Measurements from ENCODE around the gene CUL1. TPM values are rescaled to one million over a fixed set of nuclear protein-coding genes. Genes with fewer than 3 reads are reported as not detected.
"Not testable (repeated sequence)": the region's sequence is repeated elsewhere in the genome, so short reads cannot be mapped to it uniquely, and the experiment has no call there.

The CUL1 gene
- polyA plus RNA-seq, 6 donors from 2014 or later = 41.3 to 58.9 (median 46.3) TPM

- Mint-ChIP-seq H3K9me3 (no peaks in the 10 kb centered on the region), H3K27me3 (no peaks in the 10 kb centered on the region), H3K4me1 (peaks cover 48 to 55% (median 48%) of the 10 kb centered on the region in 3 donors), H3K27ac (peak overlapping the region; percentile 46 to 88 (median 80)), H3K36me3 (no peaks in the 10 kb centered on the region), H3K4me3 (peak overlapping the region; percentile 84 to 94 (median 90))
- no peak for DNase-seq
- no peak for ATAC-seq (ENCODE audit: low read depth in 2 of 2)
Observed at GRCh38 chr7:148699782-148700629, 1.3 kb downstream of the CUL1 start.

GRCh38 chr7:148700661-148701064 lies 2.0 kb downstream of the CUL1 start:
- Mint-ChIP-seq H3K27me3 (no peaks in the 10 kb centered on the region), H3K27ac (peak overlapping the region in 3 of 6 donors; percentile 3 to 88 (median 87)), H3K4me1 (peaks cover 52 to 59% (median 53%) of the 10 kb centered on the region in 3 donors), H3K4me3 (peak overlapping the region; percentile 61 to 93 (median 88)), H3K36me3 (no peaks in the 10 kb centered on the region), H3K9me3 (no peaks in the 10 kb centered on the region)
- ATAC-seq (ENCODE audit: low read depth in 2 of 2) (no peak), DNase-seq (no peak)

- no peak for ATAC-seq (ENCODE audit: low read depth in 2 of 2)
- DNase-seq = no peak
- H3K36me3 Mint-ChIP-seq = no peaks in the 10 kb centered on the region
- no peaks in the 10 kb centered on the region for H3K9me3 Mint-ChIP-seq
- H3K27me3 Mint-ChIP-seq = no peaks in the 10 kb centered on the region
- peak overlapping the region; percentile 62 to 93 (median 88) for H3K4me3 Mint-ChIP-seq
- peak overlapping the region in 2 of 6 donors; percentile 19 to 87 for H3K27ac Mint-ChIP-seq
- H3K4me1 Mint-ChIP-seq = peaks cover 57 to 67% (median 57%) of the 10 kb centered on the region in 3 donors
Observed at GRCh38 chr7:148701414-148701813, 2.7 kb downstream of the CUL1 start.

- ATAC-seq (ENCODE audit: low read depth in 2 of 2) (no peak), DNase-seq (no peak)
- no peaks in the 10 kb centered on the region for H3K9me3 Mint-ChIP-seq
- no peaks in the 10 kb centered on the region for H3K27me3 Mint-ChIP-seq
- no peaks in the 10 kb centered on the region for H3K36me3 Mint-ChIP-seq
- H3K27ac Mint-ChIP-seq = peak overlapping the region in 3 of 6 donors; percentile 33 to 78 (median 73)
- H3K4me1 Mint-ChIP-seq = peaks cover 54 to 70% (median 61%) of the 10 kb centered on the region in 3 donors
- H3K4me3 Mint-ChIP-seq = peak overlapping the region in 2 of 8 donors; percentile 4 to 42
Observed at GRCh38 chr7:148702876-148703670, 4.4 kb downstream of the CUL1 start.

- H3K36me3 Mint-ChIP-seq; ATAC-seq (ENCODE audit: low read depth in 2 of 2); DNase-seq; H3K9me3 Mint-ChIP-seq; H3K27ac Mint-ChIP-seq; H3K4me3 Mint-ChIP-seq; H3K27me3 Mint-ChIP-seq: not testable (repeated sequence)
- peaks cover 60 to 75% (median 66%) of the 10 kb centered on the region in 3 donors for H3K4me1 Mint-ChIP-seq
Observed at GRCh38 chr7:148703671-148703962, 4.9 kb downstream of the CUL1 start.

- no peak overlapping the region for H3K4me3 Mint-ChIP-seq
Observed at GRCh38 chr7:148704189-148704588, 5.5 kb downstream of the CUL1 start.

DNA sequence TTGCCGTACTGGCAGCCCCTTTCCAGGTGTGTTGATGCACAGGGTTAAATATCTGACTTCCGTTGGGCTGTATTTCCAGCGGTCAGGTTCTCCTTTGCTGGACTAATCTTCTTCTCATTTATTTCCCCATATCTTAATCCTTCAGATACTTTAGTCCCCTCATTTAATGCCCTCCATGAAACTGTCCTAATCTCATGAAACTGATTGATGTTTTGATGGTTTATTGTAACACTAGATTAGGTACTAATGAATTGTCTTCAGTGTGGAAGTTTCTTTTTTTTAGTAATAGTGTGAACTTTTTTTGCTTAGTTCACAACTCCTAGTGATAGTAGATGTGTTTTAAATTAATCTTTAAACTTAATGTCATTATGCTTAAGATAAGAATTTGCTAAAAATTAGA lies 6.3 kb downstream of the CUL1 start:
- Mint-ChIP-seq H3K27ac (no peak overlapping the region), H3K27me3 (no peaks in the 10 kb centered on the region), H3K9me3 (no peaks in the 10 kb centered on the region), H3K36me3 (no peaks in the 10 kb centered on the region), H3K4me3 (peak overlapping the region in 1 of 8 donors; percentile 10), H3K4me1 (peaks cover 58 to 83% (median 63%) of the 10 kb centered on the region in 3 donors)
- DNase-seq = no peak
- ATAC-seq (ENCODE audit: low read depth in 2 of 2) = no peak

More at GRCh38 chr7:148704189-148704588, 5.5 kb downstream of the CUL1 start:
- Mint-ChIP-seq H3K4me1 (peaks cover 60 to 78% (median 66%) of the 10 kb centered on the region in 3 donors), H3K27me3 (no peaks in the 10 kb centered on the region), H3K9me3 (no peaks in the 10 kb centered on the region), H3K27ac (no peak overlapping the region), H3K36me3 (no peaks in the 10 kb centered on the region)
- DNase-seq = no peak
- ATAC-seq (ENCODE audit: low read depth in 2 of 2) = no peak

- Mint-ChIP-seq H3K36me3 (no peaks in the 10 kb centered on the region), H3K9me3 (no peaks in the 10 kb centered on the region), H3K27me3 (no peaks in the 10 kb centered on the region), H3K4me1 (peaks cover 49 to 83% (median 57%) of the 10 kb centered on the region in 3 donors), H3K4me3 (no peak overlapping the region), H3K27ac (peak overlapping the region in 1 of 6 donors; percentile 32)
- ATAC-seq (ENCODE audit: low read depth in 2 of 2) (no peak), DNase-seq (no peak)
Observed at GRCh38 chr7:148706368-148706767, 7.7 kb downstream of the CUL1 start.

GRCh38 chr7:148708026-148708885 lies 9.6 kb downstream of the CUL1 start:
- no peaks in the 10 kb centered on the region for H3K9me3 Mint-ChIP-seq
- peaks cover 53 to 85% (median 58%) of the 10 kb centered on the region in 3 donors for H3K4me1 Mint-ChIP-seq
- H3K27ac Mint-ChIP-seq = peak overlapping the region in 3 of 6 donors; percentile 12 to 97 (median 80)
- peak; percentile 28 to 34 for ATAC-seq (ENCODE audit: low read depth in 2 of 2)
- H3K27me3 Mint-ChIP-seq = no peaks in the 10 kb centered on the region
- no peak for DNase-seq
- H3K4me3 Mint-ChIP-seq = peak overlapping the region in 2 of 8 donors; percentile 7 to 36
- no peaks in the 10 kb centered on the region for H3K36me3 Mint-ChIP-seq

DNA sequence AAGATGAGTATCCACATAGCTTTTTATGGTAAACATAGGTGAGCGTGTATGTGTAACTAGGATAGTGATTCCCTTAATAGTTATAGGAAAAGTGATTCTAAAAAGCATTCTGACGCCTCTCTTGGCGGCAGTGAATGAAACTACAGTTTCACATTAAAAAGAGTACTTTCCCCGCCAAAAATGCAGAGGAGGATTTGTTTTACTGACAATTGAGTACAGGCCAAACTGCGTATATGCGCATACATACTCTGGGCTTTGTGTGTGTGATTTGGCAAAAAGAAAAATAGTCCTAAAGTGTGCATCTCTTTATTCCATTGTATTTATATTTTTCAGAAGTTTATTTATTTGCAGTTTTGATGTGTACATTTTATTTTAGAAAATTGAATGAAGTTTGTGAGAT lies 10.3 kb downstream of the CUL1 start:
- DNase-seq = no peak
- H3K36me3 Mint-ChIP-seq = no peaks in the 10 kb centered on the region
- H3K27ac Mint-ChIP-seq = no peak overlapping the region
- no peak overlapping the region for H3K4me3 Mint-ChIP-seq
- H3K4me1 Mint-ChIP-seq = peaks cover 56 to 83% (median 58%) of the 10 kb centered on the region in 3 donors
- ATAC-seq (ENCODE audit: low read depth in 2 of 2) = no peak
- H3K27me3 Mint-ChIP-seq = no peaks in the 10 kb centered on the region
- no peaks in the 10 kb centered on the region for H3K9me3 Mint-ChIP-seq

- H3K27ac Mint-ChIP-seq; H3K9me3 Mint-ChIP-seq; ATAC-seq (ENCODE audit: low read depth in 2 of 2); H3K36me3 Mint-ChIP-seq; H3K27me3 Mint-ChIP-seq; DNase-seq: not testable (repeated sequence)
- Mint-ChIP-seq H3K4me3 (peak overlapping the region in 1 of 8 donors; percentile 53), H3K4me1 (peaks cover 59 to 86% (median 65%) of the 10 kb centered on the region in 3 donors)
Observed at GRCh38 chr7:148710426-148710825, 11.7 kb downstream of the CUL1 start.

DNA sequence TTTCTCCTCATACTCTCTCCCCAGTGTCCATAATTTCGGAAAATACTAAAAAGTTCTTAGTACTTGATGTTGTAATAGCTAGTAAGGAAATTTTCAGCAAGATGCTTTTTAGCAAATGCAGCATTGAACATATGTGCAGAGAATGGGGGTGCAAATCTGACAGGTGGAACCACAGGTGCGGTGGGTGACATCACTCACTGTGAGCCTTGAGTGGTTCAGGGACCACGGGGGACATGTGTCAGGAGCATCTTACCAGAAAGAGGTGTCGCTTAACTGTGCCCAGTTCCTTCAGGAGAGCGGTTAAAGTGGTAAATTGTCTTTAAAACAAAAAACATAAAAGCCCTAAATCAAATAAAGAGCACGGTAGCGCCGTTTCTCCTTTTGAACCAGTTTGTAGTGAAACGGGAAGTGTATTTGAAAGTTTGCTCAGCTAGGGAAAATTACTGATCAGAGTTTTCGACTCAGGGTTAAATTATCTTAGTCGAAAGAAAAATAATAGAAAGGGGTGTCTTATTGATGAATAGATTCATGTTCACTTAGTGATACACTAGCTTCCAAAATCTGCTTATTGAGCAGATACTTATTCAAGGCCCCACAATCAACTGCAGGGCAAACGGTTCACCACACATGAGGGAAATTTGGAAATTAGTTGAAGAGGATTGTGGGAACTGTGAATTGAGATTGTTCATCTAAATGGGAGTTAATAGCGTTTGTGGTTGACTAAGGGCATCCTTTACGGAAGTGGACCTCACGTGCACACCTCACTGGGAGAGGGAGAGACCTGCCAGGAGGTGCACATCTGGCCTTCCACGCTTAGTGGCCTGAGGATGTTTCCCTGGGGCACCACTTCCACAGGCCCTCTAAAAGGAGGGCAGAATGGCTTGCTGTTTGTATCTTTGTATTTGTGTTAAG lies 12.7 kb downstream of the CUL1 start:
- no peaks in the 10 kb centered on the region for H3K9me3 Mint-ChIP-seq
- ATAC-seq (ENCODE audit: low read depth in 2 of 2) (peak; percentile 60 to 70), DNase-seq (no peak)

More for the DNA sequence above, 12.7 kb downstream of the CUL1 start:
- peak overlapping the region in 5 of 6 donors; percentile 26 to 87 (median 68) for H3K27ac Mint-ChIP-seq
- peak overlapping the region in 5 of 8 donors; percentile 27 to 55 (median 44) for H3K4me3 Mint-ChIP-seq
- H3K27me3 Mint-ChIP-seq = no peaks in the 10 kb centered on the region
- H3K4me1 Mint-ChIP-seq = peaks cover 60 to 84% (median 66%) of the 10 kb centered on the region in 3 donors
- H3K36me3 Mint-ChIP-seq = no peaks in the 10 kb centered on the region

Measured in naive B cell (primary cell).